ENCODE data around the gene GPM6B.

The GPM6B gene

DNA sequence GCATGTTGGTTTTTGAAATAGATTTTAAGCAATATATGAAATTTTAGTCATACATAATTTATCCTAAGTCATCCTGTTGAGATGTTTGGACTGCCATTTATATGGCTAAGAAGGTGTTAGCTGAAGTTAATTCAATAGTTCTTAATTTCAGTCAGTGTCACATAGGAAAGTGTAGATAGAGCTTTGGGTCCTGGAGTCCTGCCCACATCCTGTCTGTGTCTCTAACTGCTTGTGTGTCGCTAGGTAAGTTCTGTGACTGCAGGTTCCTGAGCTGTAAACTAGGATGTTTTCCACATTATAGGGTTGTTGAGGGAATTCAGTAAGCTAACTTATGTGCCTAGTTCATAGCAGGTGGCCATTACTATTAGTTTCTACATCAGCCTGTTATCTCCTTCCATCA is 61.6 kb downstream of the GPM6B start:
- TF ChIP-seq, protein P1, sequence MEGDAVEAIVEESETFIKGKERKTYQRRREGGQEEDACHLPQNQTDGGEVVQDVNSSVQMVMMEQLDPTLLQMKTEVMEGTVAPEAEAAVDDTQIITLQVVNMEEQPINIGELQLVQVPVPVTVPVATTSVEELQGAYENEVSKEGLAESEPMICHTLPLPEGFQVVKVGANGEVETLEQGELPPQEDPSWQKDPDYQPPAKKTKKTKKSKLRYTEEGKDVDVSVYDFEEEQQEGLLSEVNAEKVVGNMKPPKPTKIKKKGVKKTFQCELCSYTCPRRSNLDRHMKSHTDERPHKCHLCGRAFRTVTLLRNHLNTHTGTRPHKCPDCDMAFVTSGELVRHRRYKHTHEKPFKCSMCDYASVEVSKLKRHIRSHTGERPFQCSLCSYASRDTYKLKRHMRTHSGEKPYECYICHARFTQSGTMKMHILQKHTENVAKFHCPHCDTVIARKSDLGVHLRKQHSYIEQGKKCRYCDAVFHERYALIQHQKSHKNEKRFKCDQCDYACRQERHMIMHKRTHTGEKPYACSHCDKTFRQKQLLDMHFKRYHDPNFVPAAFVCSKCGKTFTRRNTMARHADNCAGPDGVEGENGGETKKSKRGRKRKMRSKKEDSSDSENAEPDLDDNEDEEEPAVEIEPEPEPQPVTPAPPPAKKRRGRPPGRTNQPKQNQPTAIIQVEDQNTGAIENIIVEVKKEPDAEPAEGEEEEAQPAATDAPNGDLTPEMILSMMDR (IDR thresholded peaks at IDR 0.05; ENCODE audit: borderline replicate concordance, control extremely low read depth, extremely low read depth, insufficient read depth, missing control alignments): no peak
- in situ Hi-C loops (cut with MboI; ENCODE audit: low sequenced_read_pairs, unreplicated experiment): no loop called here
- no peak for DNase-seq (ENCODE audit: low spot score)

DNA sequence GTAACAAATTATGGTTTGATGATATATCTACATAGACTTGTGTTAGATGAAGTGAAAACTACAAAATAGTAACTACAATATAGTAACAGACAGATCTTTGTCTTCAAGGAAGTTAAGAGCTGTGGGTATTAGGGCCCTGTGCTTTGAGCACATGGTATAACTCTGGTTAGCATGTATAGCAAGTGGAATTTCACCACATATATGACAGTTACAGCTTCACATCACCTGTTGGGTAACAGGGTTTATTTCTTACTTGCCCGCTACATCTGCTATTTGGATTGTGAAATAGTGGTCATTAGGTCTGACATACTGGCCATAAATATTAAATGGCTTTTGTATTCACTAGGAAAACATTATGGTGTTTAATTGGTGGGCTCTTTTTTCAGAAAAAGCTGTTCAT is 62.1 kb downstream of the GPM6B start:
- TF ChIP-seq, protein P1 (IDR thresholded peaks at IDR 0.05; ENCODE audit: borderline replicate concordance, control extremely low read depth, extremely low read depth, insufficient read depth, missing control alignments): no peak
- no peak for DNase-seq (ENCODE audit: low spot score)
- in situ Hi-C loops (cut with MboI; ENCODE audit: low sequenced_read_pairs, unreplicated experiment): no loop called here

GRCh38 chrX:13752646-13753045 is 64.2 kb downstream of the GPM6B start:
- DNase-seq (ENCODE audit: low spot score): peak; percentile 27
- in situ Hi-C loops (cut with MboI; ENCODE audit: low sequenced_read_pairs, unreplicated experiment): no loop called here
- TF ChIP-seq, protein P1 (IDR thresholded peaks at IDR 0.05; ENCODE audit: borderline replicate concordance, control extremely low read depth, extremely low read depth, insufficient read depth, missing control alignments): no peak

DNA sequence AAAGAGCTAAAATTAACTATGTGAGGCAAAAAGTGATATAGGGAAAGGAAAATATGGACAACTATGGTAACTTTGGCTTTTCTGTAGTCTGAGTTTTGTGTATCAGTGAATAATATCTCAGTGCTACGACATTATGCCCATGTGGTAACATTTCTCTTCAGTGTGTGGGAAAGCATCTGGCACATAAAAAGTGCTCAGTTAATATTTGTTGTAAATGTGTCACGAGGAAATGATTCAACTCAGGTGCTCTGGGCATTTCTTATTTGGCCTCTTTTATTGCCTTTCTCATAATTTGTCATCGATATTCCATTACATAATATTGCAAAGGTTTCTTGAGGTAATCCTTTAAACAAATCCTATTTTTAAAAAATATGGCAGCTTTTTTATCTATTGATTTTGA is 64.8 kb downstream of the GPM6B start:
- in situ Hi-C loops (cut with MboI; ENCODE audit: low sequenced_read_pairs, unreplicated experiment): no loop called here

GRCh38 chrX:13750812-13751211 is 66.1 kb downstream of the GPM6B start:
- TF ChIP-seq, protein P1 (IDR thresholded peaks at IDR 0.05; ENCODE audit: borderline replicate concordance, control extremely low read depth, extremely low read depth, insufficient read depth, missing control alignments): no peak
- in situ Hi-C loops (cut with MboI; ENCODE audit: low sequenced_read_pairs, unreplicated experiment): no loop called here
- no peak for DNase-seq (ENCODE audit: low spot score)

More for the DNA sequence above, 64.8 kb downstream of the GPM6B start:
- TF ChIP-seq, protein P1 (IDR thresholded peaks at IDR 0.05; ENCODE audit: borderline replicate concordance, control extremely low read depth, extremely low read depth, insufficient read depth, missing control alignments): no peak
- no peak for DNase-seq (ENCODE audit: low spot score)

- in situ Hi-C loops (cut with MboI; ENCODE audit: low sequenced_read_pairs, unreplicated experiment): no loop called here
- peak; percentile 28 for DNase-seq (ENCODE audit: low spot score)
- TF ChIP-seq, protein P1 (IDR thresholded peaks at IDR 0.05; ENCODE audit: borderline replicate concordance, control extremely low read depth, extremely low read depth, insufficient read depth, missing control alignments): peak; percentile 49
Measured at GRCh38 chrX:13750204-13750603, 66.7 kb downstream of the GPM6B start.

DNA sequence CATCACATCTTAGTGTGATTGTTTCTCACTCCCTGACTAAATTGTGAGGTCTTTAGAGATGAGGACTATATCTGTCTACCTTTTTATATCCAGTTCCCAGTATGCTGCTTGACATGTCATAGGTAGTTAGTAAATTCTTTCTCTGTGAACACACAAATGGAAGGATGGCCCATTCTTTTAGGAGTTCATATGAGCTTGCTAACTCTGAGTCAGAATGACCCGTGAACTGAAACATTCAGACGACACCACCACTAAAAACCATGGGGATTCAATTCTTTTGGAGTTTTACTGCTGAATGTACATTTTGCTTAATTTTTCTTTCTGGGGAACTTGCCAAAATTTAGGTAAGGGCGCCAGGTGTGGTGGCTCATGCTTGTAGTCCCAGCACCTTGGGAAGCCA is 68.4 kb downstream of the GPM6B start:
- in situ Hi-C loops (cut with MboI; ENCODE audit: low sequenced_read_pairs, unreplicated experiment): loop anchor here (5.0 to 10.0 kb wide), 2 partner anchors 91 to 276 kb away; partner anchors contain the start of gene GEMIN8
- no peak for DNase-seq (ENCODE audit: low spot score)
- TF ChIP-seq, protein P1 (IDR thresholded peaks at IDR 0.05; ENCODE audit: borderline replicate concordance, control extremely low read depth, extremely low read depth, insufficient read depth, missing control alignments): no peak
